ENCODE results near the gene SP7. TPM values are rescaled to one million over a fixed set of nuclear protein-coding genes. Genes with fewer than 3 reads are reported as not detected.

The SP7 gene
- not detected in 2 replicates for total RNA-seq (2022)
- Bru-seq, nascent RNA: not detected
- BruChase-seq, experiment 1, labeled RNA remaining after a 2-hour chase: percentile 8 among the genes with signal in this experiment
- not detected for BruChase-seq, experiment 2, labeled RNA remaining after a 6-hour chase
- long read RNA-seq: 0 reads

GRCh38 chr12:53336181-53336681, at the start of gene SP7:
SP7 (minus strand) TSS chr12:53336354; CDS start chr12:53335646, 708 bp downstream.
- ChIA-PET CTCF (interaction anchor here (1.8 kb wide), 1 partner anchor 9 kb away, joined by 6 read pairs; no protein-coding TSS in a partner anchor), POLR2A (no interaction called here)
- DNase-seq: no peak
- TF ChIP-seq CTCF (IDR thresholded peaks at IDR 0.05; ENCODE audit: insufficient read depth in 1 of 2, low read depth in 1 of 2, low read length in 1 of 2, severe bottlenecking in 1 of 2, unreplicated experiment in 1 of 2): no peak
- Mint-ChIP-seq H3K9me3 (ENCODE audit: unreplicated experiment) (no peaks in the 10 kb centered on the region), H3K27ac (ENCODE audit: unreplicated experiment) (no peak within 1 kb of the TSS), H3K36me3 (ENCODE audit: insufficient read depth, unreplicated experiment) (no peaks in the 10 kb centered on the region), H3K4me1 (ENCODE audit: low read depth, unreplicated experiment) (peaks cover 11% of the 10 kb centered on the region), H3K4me3 (ENCODE audit: unreplicated experiment) (no peak within 1 kb of the TSS), H3K27me3 (ENCODE audit: insufficient read depth, unreplicated experiment) (peaks cover 7% of the 10 kb centered on the region)
- intact Hi-C loops (cut with micrococcal nuclease; ENCODE audit: unreplicated experiment): no loop called here
- no peaks in the 10 kb centered on the region for H3K9me3 ChIP-seq
- no peaks in the 10 kb centered on the region for H3K27me3 ChIP-seq (replicated peaks; ENCODE audit: control insufficient read depth, insufficient read depth, low read length)
- H3K4me3 ChIP-seq (ENCODE audit: low read depth, low read length): no peak within 1 kb of the TSS
- H3K36me3 ChIP-seq (ENCODE audit: control insufficient read depth, insufficient read depth, low read length): no peaks in the 10 kb centered on the region
- no TSS peak for BruUV-seq (replicated peaks)
- H3K4me1 ChIP-seq: 0 out of 2 replicates have a peak, but pooled peaks cover 2% of the 10 kb centered on the region

GRCh38 chr12:53383258-53383657, 47.1 kb upstream of the SP7 start:
- H3K4me1 ChIP-seq: peaks cover 18% of the 10 kb centered on the region
- no peak overlapping the region for H3K4me3 ChIP-seq (ENCODE audit: low read depth, low read length)
- TF ChIP-seq CTCF (IDR thresholded peaks at IDR 0.05; ENCODE audit: insufficient read depth in 1 of 2, low read depth in 1 of 2, low read length in 1 of 2, severe bottlenecking in 1 of 2, unreplicated experiment in 1 of 2): no peak
- H3K27me3 Mint-ChIP-seq (ENCODE audit: insufficient read depth, unreplicated experiment): no peaks in the 10 kb centered on the region
- ChIA-PET CTCF (interaction anchor here (0.6 to 1.1 kb wide), 3 partner anchors 27 to 38 kb away, joined by 3 read pairs; no protein-coding TSS in a partner anchor), POLR2A (interaction anchor here (0.6 kb wide), 2 partner anchors 21 to 51 kb away, joined by 4 to 8 read pairs; no protein-coding TSS in a partner anchor)
- peaks cover 5% of the 10 kb centered on the region; the same call in 1 of the 2 replicates for H3K36me3 ChIP-seq (ENCODE audit: control insufficient read depth, insufficient read depth, low read length)
- no peak overlapping the region for H3K27ac Mint-ChIP-seq (ENCODE audit: unreplicated experiment)
- peaks cover 77% of the 10 kb centered on the region for H3K36me3 Mint-ChIP-seq (ENCODE audit: insufficient read depth, unreplicated experiment)
- no peaks in the 10 kb centered on the region for H3K9me3 Mint-ChIP-seq (ENCODE audit: unreplicated experiment)
- H3K27me3 ChIP-seq (replicated peaks; ENCODE audit: control insufficient read depth, insufficient read depth, low read length): no peaks in the 10 kb centered on the region
- intact Hi-C loops (cut with micrococcal nuclease; ENCODE audit: unreplicated experiment): loop anchor here (5.0 kb wide), 1 partner anchor 161 kb away; no protein-coding TSS in a partner anchor
- H3K4me1 Mint-ChIP-seq (ENCODE audit: low read depth, unreplicated experiment): peaks cover 20% of the 10 kb centered on the region
- no peaks in the 10 kb centered on the region for H3K9me3 ChIP-seq
- DNase-seq: no peak
- peak overlapping the region; percentile 60 for H3K4me3 Mint-ChIP-seq (ENCODE audit: unreplicated experiment)
- no TSS peak for BruUV-seq (replicated peaks)

- Histone ChIP-seq H3K9me3 (no peaks in the 10 kb centered on the region), H3K36me3 (ENCODE audit: control insufficient read depth, insufficient read depth, low read length) (peaks cover 5% of the 10 kb centered on the region; the same call in 1 of the 2 replicates), H3K4me3 (ENCODE audit: low read depth, low read length) (peak overlapping the region; percentile 41), H3K27me3 (replicated peaks; ENCODE audit: control insufficient read depth, insufficient read depth, low read length) (no peaks in the 10 kb centered on the region), H3K4me1 (peaks cover 22% of the 10 kb centered on the region)
- peak overlapping the region; percentile 96 for H3K27ac Mint-ChIP-seq (ENCODE audit: unreplicated experiment)
- DNase-seq: peak in 1 of 2 experiments; percentile 45
- H3K9me3 Mint-ChIP-seq (ENCODE audit: unreplicated experiment): no peaks in the 10 kb centered on the region
- no peaks in the 10 kb centered on the region for H3K27me3 Mint-ChIP-seq (ENCODE audit: insufficient read depth, unreplicated experiment)
- no peak overlapping the region for H3K4me3 Mint-ChIP-seq (ENCODE audit: unreplicated experiment)
- H3K36me3 Mint-ChIP-seq (ENCODE audit: insufficient read depth, unreplicated experiment): peaks cover 64% of the 10 kb centered on the region
- intact Hi-C loops (cut with micrococcal nuclease; ENCODE audit: unreplicated experiment): loop anchor here (1.0 to 5.0 kb wide), 2 partner anchors 30 to 160 kb away; no protein-coding TSS in a partner anchor
- CTCF ChIA-PET: interaction anchor here (1.2 to 1.6 kb wide), 4 partner anchors 28 to 61 kb away, joined by 6 to 14 read pairs (median 7); partner anchors contain the start of gene AAAS
- BruUV-seq (replicated peaks): TSS peak; percentile 46
- peaks cover 16% of the 10 kb centered on the region for H3K4me1 Mint-ChIP-seq (ENCODE audit: low read depth, unreplicated experiment)
- peak in 1 of 2 experiments; percentile 11 for TF ChIP-seq CTCF (IDR thresholded peaks at IDR 0.05; ENCODE audit: insufficient read depth in 1 of 2, low read depth in 1 of 2, low read length in 1 of 2, severe bottlenecking in 1 of 2, unreplicated experiment in 1 of 2)
- POLR2A ChIA-PET: no interaction called here
Measured at GRCh38 chr12:53381731-53382630, 45.8 kb upstream of the SP7 start.

Data from Caco-2 (cell line).